HEK293 (cell line): ENCODE results near the gene PDLIM7.

Experiments used
- CTCF ChIA-PET: fragments of 350-600 bp; formaldehyde crosslinking; extraction: SDS; loops from one replicate; lab custom pipeline; 2021; ENCODE audit warnings: antibody characterized with exemption; lab: Yijun Ruan, JAX
- POLR2A ChIA-PET: fragments of 300-600 bp; formaldehyde crosslinking; extraction: SDS; loops from one replicate; lab custom pipeline; 2020; ENCODE audit warnings: antibody characterized with exemption, inconsistent platforms; lab: Yijun Ruan, JAX
- H3K27ac ChIP-seq: fragments of 200-500 bp; sonication (Bioruptor generic); 2 replicates; pipeline ENCODE4 v1.5.1; 2014; ENCODE audit warnings: low read depth, low read length, control low read depth, inconsistent platforms; ENCODE audit errors: extremely low read depth
- H3K36me3 ChIP-seq, 2 experiments: fragments of 200-500 bp in 1 of 2; sonication (Bioruptor generic) in 1 of 2; 1 replicate in 1 of 2; 2 replicates in 1 of 2; pipeline ENCODE4 v1.5.1; 2014 to 2017; ENCODE audit warnings: inconsistent platforms in 2 of 2, low read length in 2 of 2; ENCODE audit not compliant: control insufficient read depth in 2 of 2, insufficient read depth in 1 of 2
- H3K4me1 ChIP-seq: fragments of 200-500 bp; sonication (Bioruptor generic); 2 replicates; pipeline ENCODE4 v1.5.1; 2014; ENCODE audit warnings: mild to moderate bottlenecking, low read length, inconsistent platforms; ENCODE audit not compliant: control insufficient read depth, insufficient read depth
- H3K4me3 ChIP-seq: 2 replicates; pipeline ENCODE4 v1.5.1; 2011; ENCODE audit warnings: low read depth, mild to moderate bottlenecking, control low read depth, low read length, moderate library complexity
- H3K9me3 ChIP-seq: fragments of 200-500 bp; sonication (Bioruptor generic); 2 replicates; pipeline ENCODE4 v1.5.1; 2014; ENCODE audit warnings: low read depth, low read length, inconsistent platforms; ENCODE audit not compliant: control insufficient read depth, insufficient read depth
- GFI1B ChIP-seq: fragments of 450-650 bp; formaldehyde crosslinking; IDR thresholded peaks from 2 replicates; pipeline ENCODE4 v1.5.1; 2016; ENCODE audit warnings: missing biosample characterization, missing genetic modification characterization
- GLIS2 ChIP-seq: fragments of 450-650 bp; formaldehyde crosslinking; IDR thresholded peaks from 2 replicates; pipeline ENCODE4 v1.5.1; 2016; ENCODE audit warnings: missing biosample characterization, missing genetic modification characterization
- SCRT1 ChIP-seq: fragments of 450-650 bp; formaldehyde crosslinking; IDR thresholded peaks from 2 replicates; pipeline ENCODE4 v1.5.1; 2016; ENCODE audit warnings: missing biosample characterization, missing genetic modification characterization, borderline replicate concordance
- SCRT2 ChIP-seq: fragments of 450-650 bp; formaldehyde crosslinking; IDR thresholded peaks from 2 replicates; pipeline ENCODE4 v1.5.1; 2016; ENCODE audit warnings: missing biosample characterization, missing genetic modification characterization
- SP7 ChIP-seq: fragments of 450-650 bp; formaldehyde crosslinking; IDR thresholded peaks from 2 replicates; pipeline ENCODE4 v1.5.1; 2016; ENCODE audit warnings: missing biosample characterization, missing genetic modification characterization
- TRIM28 ChIP-seq: IDR thresholded peaks from 2 replicates; pipeline ENCODE4 v1.6.1; 2011; ENCODE audit warnings: low read length, control low read depth, borderline replicate concordance
- ZBTB8A ChIP-seq: fragments of 450-650 bp; formaldehyde crosslinking; IDR thresholded peaks from 2 replicates; pipeline ENCODE4 v1.5.1; 2016; ENCODE audit warnings: missing biosample characterization, missing genetic modification characterization
- ZEB2 ChIP-seq: fragments of 450-650 bp; formaldehyde crosslinking; IDR thresholded peaks from 2 replicates; pipeline ENCODE4 v1.5.1; 2016; ENCODE audit warnings: missing biosample characterization, missing genetic modification characterization
- ZNF184 ChIP-seq: fragments of 450-650 bp; IDR thresholded peaks from 2 replicates; pipeline ENCODE4 v1.5.1; 2018; ENCODE audit warnings: missing biosample characterization, mild to moderate bottlenecking, missing genetic modification characterization
- ZNF501 ChIP-seq: fragments of 450-650 bp; formaldehyde crosslinking; IDR thresholded peaks from 2 replicates; pipeline ENCODE4 v1.5.1; 2016; ENCODE audit warnings: missing biosample characterization, missing genetic modification characterization
- ZNF561 ChIP-seq: fragments of 450-650 bp; IDR thresholded peaks from 2 replicates; pipeline ENCODE4 v1.5.1; 2018; ENCODE audit warnings: missing biosample characterization, missing genetic modification characterization, borderline replicate concordance
- ZNF596 ChIP-seq: fragments of 450-650 bp; IDR thresholded peaks from 2 replicates; pipeline ENCODE4 v1.5.0; 2018; ENCODE audit warnings: missing biosample characterization, mild to moderate bottlenecking, missing genetic modification characterization, moderate library complexity
- ZNF777 ChIP-seq: fragments of 450-650 bp; formaldehyde crosslinking; IDR thresholded peaks from 2 replicates; pipeline ENCODE4 v1.5.1; 2017; ENCODE audit warnings: missing biosample characterization, missing genetic modification characterization, borderline replicate concordance
- ZNF843 ChIP-seq: fragments of 450-650 bp; formaldehyde crosslinking; IDR thresholded peaks from 2 replicates; pipeline ENCODE4 v1.5.1; 2016; ENCODE audit warnings: missing biosample characterization, missing genetic modification characterization
- ZSCAN23 ChIP-seq: fragments of 450-650 bp; formaldehyde crosslinking; IDR thresholded peaks from 2 replicates; pipeline ENCODE4 v1.5.1; 2016; ENCODE audit warnings: missing biosample characterization, missing genetic modification characterization
- TF ChIP-seq, protein P1 (sequence below): IDR thresholded peaks from 2 replicates; pipeline ENCODE4 v1.6.1; 2011; ENCODE audit warnings: mild to moderate bottlenecking, low read depth, low read length, borderline replicate concordance
- TF ChIP-seq, protein P2 (sequence below): fragments of 450-650 bp; formaldehyde crosslinking; optimal IDR thresholded peaks from 2 replicates; pipeline ENCODE3; 2016; ENCODE audit warnings: missing biosample characterization, mild to moderate bottlenecking, missing genetic modification characterization
- TF ChIP-seq, protein P3 (sequence below): sonication (generic); formaldehyde crosslinking; IDR thresholded peaks from 2 replicates; pipeline ENCODE4 v1.8.1; 2022; ENCODE audit warnings: mild to moderate bottlenecking, moderate library complexity, missing genetic modification reagents
- TF ChIP-seq, protein P4 (sequence below): fragments of 450-650 bp; formaldehyde crosslinking; IDR thresholded peaks from 2 replicates; pipeline ENCODE4 v1.5.1; 2016; ENCODE audit warnings: missing biosample characterization, missing genetic modification characterization
- TF ChIP-seq, protein P5 (sequence below): fragments of 450-650 bp; formaldehyde crosslinking; IDR thresholded peaks from 2 replicates; pipeline ENCODE4 v1.5.1; 2016; ENCODE audit warnings: missing biosample characterization, missing genetic modification characterization

PDLIM7 gene

DNA sequence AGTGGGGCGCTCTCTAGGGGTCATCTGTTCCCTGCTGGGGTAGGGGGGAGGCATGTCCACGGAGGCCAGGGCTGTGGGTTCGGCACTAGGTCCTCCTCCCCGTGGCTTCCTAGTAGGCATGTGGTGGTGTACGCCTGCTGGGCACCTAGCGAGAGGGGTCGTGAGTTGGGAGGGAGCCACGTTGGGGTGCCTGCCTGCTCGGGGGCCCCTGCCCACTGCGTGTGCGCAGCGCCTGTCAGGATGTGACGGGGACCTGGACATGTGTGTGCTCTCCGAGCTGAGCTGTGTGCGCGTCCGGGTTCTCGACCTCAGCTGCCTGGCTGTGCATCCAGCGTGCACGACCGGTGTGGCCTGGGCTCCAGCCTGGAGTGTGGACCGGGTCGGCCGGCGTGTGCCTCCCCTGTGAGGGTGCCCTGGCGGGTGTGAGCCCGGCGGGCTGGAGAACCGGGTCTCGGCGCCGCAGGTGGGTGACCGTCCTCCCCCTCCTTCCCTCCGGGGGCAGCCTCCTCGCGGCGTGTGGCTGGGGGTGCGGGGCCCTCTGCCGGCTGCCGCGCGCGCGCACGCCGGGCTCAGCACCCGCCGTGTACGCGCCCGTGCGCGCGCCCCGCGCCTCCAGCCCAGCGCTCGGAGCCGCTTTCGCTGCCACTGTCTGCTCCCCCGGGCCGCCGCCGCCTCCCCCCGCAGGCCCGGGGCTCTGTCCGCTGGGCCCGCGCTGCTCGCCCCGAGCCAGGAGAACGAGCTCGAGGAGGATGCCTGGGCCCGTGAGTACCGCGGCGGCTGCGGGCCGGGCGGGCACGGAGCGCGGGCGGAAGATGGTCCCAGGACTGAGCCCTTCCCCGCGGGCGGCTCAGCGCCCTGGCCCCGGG is 51.0 kb downstream of the PDLIM7 start, which contains the start of gene PRR7 (continued):
- TF ChIP-seq GFI1B (tag by site-specific recombination) (0 out of 2 replicates have a peak, but pooled peaks have one; percentile 18), ZBTB8A (tag by site-specific recombination) (peak; percentile 82), ZNF561 (tag by site-specific recombination) (peak; percentile 40; the same call in 1 of the 2 replicates), ZEB2 (tag by site-specific recombination) (peak; percentile 29; the same call in 1 of the 2 replicates), SCRT2 (tag by site-specific recombination) (peak; percentile 49; the same call in 1 of the 2 replicates), GLIS2 (peak; percentile 96), SP7 (tag by site-specific recombination) (peak; percentile 36), ZNF596 (tag by site-specific recombination) (0 out of 2 replicates have a peak, but pooled peaks have one; percentile 19), TRIM28 (0 out of 2 replicates have a peak, but pooled peaks have one; percentile 20), SCRT1 (peak; percentile 53; the same call in 1 of the 2 replicates), ZSCAN23 (tag by site-specific recombination) (peak; percentile 33; the same call in 1 of the 2 replicates), ZNF843 (tag by site-specific recombination) (peak; percentile 60), ZNF184 (tag by site-specific recombination) (peak; percentile 67; the same call in 1 of the 2 replicates), ZNF501 (tag by site-specific recombination) (peak; percentile 57; the same call in 1 of the 2 replicates)
- TF ChIP-seq, protein P1, sequence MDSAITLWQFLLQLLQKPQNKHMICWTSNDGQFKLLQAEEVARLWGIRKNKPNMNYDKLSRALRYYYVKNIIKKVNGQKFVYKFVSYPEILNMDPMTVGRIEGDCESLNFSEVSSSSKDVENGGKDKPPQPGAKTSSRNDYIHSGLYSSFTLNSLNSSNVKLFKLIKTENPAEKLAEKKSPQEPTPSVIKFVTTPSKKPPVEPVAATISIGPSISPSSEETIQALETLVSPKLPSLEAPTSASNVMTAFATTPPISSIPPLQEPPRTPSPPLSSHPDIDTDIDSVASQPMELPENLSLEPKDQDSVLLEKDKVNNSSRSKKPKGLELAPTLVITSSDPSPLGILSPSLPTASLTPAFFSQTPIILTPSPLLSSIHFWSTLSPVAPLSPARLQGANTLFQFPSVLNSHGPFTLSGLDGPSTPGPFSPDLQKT, result no peak
- TF ChIP-seq, protein P2, sequence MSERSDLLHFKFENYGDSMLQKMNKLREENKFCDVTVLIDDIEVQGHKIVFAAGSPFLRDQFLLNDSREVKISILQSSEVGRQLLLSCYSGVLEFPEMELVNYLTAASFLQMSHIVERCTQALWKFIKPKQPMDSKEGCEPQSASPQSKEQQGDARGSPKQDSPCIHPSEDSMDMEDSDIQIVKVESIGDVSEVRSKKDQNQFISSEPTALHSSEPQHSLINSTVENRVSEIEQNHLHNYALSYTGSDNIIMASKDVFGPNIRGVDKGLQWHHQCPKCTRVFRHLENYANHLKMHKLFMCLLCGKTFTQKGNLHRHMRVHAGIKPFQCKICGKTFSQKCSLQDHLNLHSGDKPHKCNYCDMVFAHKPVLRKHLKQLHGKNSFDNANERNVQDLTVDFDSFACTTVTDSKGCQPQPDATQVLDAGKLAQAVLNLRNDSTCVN (tag by site-specific recombination), result peak; percentile 94
- TF ChIP-seq, protein P3, sequence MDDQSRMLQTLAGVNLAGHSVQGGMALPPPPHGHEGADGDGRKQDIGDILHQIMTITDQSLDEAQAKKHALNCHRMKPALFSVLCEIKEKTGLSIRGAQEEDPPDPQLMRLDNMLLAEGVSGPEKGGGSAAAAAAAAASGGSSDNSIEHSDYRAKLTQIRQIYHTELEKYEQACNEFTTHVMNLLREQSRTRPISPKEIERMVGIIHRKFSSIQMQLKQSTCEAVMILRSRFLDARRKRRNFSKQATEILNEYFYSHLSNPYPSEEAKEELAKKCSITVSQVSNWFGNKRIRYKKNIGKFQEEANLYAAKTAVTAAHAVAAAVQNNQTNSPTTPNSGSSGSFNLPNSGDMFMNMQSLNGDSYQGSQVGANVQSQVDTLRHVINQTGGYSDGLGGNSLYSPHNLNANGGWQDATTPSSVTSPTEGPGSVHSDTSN (CRISPR knock-in tag), result peak; percentile 39
- TF ChIP-seq, protein P4, sequence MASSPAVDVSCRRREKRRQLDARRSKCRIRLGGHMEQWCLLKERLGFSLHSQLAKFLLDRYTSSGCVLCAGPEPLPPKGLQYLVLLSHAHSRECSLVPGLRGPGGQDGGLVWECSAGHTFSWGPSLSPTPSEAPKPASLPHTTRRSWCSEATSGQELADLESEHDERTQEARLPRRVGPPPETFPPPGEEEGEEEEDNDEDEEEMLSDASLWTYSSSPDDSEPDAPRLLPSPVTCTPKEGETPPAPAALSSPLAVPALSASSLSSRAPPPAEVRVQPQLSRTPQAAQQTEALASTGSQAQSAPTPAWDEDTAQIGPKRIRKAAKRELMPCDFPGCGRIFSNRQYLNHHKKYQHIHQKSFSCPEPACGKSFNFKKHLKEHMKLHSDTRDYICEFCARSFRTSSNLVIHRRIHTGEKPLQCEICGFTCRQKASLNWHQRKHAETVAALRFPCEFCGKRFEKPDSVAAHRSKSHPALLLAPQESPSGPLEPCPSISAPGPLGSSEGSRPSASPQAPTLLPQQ (tag by site-specific recombination), result peak; percentile 47; the same call in 1 of the 2 replicates

DNA sequence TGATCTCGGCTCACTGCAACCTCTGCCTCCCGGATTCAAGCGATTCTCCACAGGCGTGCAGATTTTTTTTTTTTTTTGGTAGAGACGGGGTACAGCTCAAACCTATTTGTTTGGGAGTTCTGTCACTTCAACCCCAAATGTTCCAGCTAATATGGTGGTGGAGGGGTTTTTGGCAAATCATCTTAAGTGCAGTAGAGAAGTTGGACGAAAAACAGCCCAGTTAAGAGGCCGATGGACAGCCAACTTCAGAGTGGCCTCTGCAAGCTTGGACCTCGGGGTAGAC is 51.5 kb downstream of the PDLIM7 start:
- peaks cover 0 to 18% of the 10 kb centered on the region in 2 experiments; a peak in 1 of 3 replicates for H3K36me3 ChIP-seq
- no peaks in the 10 kb centered on the region for H3K4me1 ChIP-seq
- H3K27ac ChIP-seq, result no peak overlapping the region; the same call in 1 of the 2 replicates
- ChIA-PET POLR2A (interaction anchor here (0.5 to 2.9 kb wide), 13 partner anchors 9 to 309 kb away, joined by 3 to 17 read pairs (median 4); partner anchors contain the start of gene GRK6), CTCF (interaction anchor here (0.7 to 3.5 kb wide), 11 partner anchors 8 to 332 kb away, joined by 3 to 17 read pairs (median 5); no protein-coding TSS in a partner anchor)
- H3K9me3 ChIP-seq, result no peaks in the 10 kb centered on the region
- no peak for TF ChIP-seq ZNF777 (tag by site-specific recombination)
- TF ChIP-seq, protein P5, sequence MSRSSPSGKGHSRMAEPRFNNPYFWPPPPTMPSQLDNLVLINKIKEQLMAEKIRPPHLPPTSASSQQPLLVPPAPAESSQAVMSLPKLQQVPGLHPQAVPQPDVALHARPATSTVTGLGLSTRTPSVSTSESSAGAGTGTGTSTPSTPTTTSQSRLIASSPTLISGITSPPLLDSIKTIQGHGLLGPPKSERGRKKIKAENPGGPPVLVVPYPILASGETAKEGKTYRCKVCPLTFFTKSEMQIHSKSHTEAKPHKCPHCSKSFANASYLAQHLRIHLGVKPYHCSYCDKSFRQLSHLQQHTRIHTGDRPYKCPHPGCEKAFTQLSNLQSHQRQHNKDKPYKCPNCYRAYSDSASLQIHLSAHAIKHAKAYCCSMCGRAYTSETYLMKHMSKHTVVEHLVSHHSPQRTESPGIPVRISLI (tag by site-specific recombination), result peak; percentile 84; the same call in 1 of the 2 replicates
- H3K4me3 ChIP-seq, result no peak overlapping the region
